Choroid plexus epithelial cell (primary cell): ENCODE measurements around the gene TBC1D22A.
A peak's percentile ranks its signal among the peaks of the same experiment; 100 is the strongest.

ENCODE experiments used
- DNase-seq: peaks from one replicate; pipeline ENCODE4 v3.0.0-alpha.2; 2010; ENCODE audit warnings: low read depth
- H3K4me3 ChIP-seq: 2 replicates; pipeline ENCODE4 v1.5.1; 2011; ENCODE audit warnings: low read depth, mild to moderate bottlenecking, control low read depth, low read length, moderate library complexity
- CTCF ChIP-seq: conservative IDR thresholded peaks from 2 replicates; pipeline ENCODE4 v1.5.1; 2011; ENCODE audit warnings: low read depth, mild to moderate bottlenecking, control low read depth, inconsistent platforms, low read length, moderate library complexity

The TBC1D22A gene

GRCh38 chr22:46983046-46983445, 220.6 kb downstream of the TBC1D22A start:
- no peak for TF ChIP-seq CTCF
- H3K4me3 ChIP-seq, result no peak overlapping the region
- DNase-seq, result no peak

GRCh38 chr22:46984751-46985506, 222.5 kb downstream of the TBC1D22A start:
- H3K4me3 ChIP-seq, result no peak overlapping the region
- DNase-seq, result peak; percentile 67
- TF ChIP-seq CTCF, result no peak

- no peak overlapping the region for H3K4me3 ChIP-seq
- DNase-seq, result no peak
- TF ChIP-seq CTCF, result peak; percentile 32
Measured at GRCh38 chr22:46985507-46985882, 223.0 kb downstream of the TBC1D22A start.

GRCh38 chr22:46986788-46987187, 224.3 kb downstream of the TBC1D22A start:
- TF ChIP-seq CTCF, result no peak
- no peak for DNase-seq
- no peak overlapping the region for H3K4me3 ChIP-seq

- no peak overlapping the region for H3K4me3 ChIP-seq
- no peak for DNase-seq
- no peak for TF ChIP-seq CTCF
Measured at GRCh38 chr22:46990937-46991550, 228.6 kb downstream of the TBC1D22A start.

GRCh38 chr22:46991666-46992065, 229.2 kb downstream of the TBC1D22A start:
- no peak for TF ChIP-seq CTCF
- no peak for DNase-seq
- H3K4me3 ChIP-seq, result no peak overlapping the region
